C4-2B (cell line): ENCODE measurements around the gene NEK11.
A peak's percentile ranks its signal among the peaks of the same experiment; 100 is the strongest.

Source experiments
- H3K27ac ChIP-seq: fragments of 450-650 bp; 2 replicates; pipeline ENCODE4 v1.5.1; 2017
- ZFX ChIP-seq: fragments of 450-650 bp; IDR thresholded peaks from 2 replicates; pipeline ENCODE4 v1.6.1; 2017
- TF ChIP-seq, protein P1 (sequence below): fragments of 450-650 bp; conservative IDR thresholded peaks from 2 replicates; pipeline ENCODE4 v1.5.1; 2017; ENCODE audit warnings: mild to moderate bottlenecking

NEK11 gene

DNA sequence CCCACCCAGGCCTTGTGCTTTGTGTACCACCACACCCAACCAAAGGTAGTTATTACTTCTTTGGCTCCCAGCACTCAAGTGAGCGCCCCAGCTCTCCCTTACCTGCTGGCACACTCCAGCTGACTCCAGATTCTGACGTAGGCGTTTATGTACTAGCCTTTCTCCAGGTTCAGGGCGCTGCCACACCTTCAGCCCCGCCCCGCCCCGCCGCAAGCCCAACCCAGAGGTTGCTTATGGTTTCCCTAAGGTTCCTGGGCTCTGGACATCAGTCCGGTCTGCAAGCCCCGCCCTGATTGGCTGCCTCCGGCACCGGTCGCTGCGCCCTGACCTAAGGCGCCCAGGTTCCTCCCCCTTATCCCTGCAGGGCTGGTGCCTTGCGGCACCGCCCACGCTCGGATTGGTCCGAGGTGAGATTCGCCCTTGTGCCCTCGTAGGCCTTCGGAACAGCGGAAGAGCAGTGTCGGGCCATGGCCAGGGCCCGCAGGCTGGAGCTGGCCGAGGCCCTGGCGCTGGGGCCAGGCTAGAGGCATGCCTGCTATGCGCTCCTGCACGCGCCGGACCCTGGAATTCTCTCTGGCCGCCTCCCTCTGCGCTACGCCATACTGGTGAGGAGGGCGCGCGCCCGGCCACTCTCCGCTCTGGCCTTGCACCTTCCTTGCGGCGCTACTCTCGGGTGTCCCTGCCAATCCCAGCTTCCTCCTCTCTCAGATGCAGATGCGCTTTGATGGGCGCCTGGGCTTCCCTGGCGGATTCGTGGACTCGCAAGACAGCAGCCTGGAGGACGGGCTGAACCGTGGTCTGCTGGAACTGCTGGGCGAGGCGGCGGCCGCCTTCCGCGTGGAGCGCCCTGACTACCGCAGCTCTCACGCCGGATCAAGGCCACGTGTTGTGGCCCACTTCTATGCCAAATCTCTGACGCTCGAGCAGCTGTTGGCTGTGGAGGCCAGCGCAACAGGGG lies 335.1 kb downstream of the NEK11 start:
- TF ChIP-seq, protein P1, sequence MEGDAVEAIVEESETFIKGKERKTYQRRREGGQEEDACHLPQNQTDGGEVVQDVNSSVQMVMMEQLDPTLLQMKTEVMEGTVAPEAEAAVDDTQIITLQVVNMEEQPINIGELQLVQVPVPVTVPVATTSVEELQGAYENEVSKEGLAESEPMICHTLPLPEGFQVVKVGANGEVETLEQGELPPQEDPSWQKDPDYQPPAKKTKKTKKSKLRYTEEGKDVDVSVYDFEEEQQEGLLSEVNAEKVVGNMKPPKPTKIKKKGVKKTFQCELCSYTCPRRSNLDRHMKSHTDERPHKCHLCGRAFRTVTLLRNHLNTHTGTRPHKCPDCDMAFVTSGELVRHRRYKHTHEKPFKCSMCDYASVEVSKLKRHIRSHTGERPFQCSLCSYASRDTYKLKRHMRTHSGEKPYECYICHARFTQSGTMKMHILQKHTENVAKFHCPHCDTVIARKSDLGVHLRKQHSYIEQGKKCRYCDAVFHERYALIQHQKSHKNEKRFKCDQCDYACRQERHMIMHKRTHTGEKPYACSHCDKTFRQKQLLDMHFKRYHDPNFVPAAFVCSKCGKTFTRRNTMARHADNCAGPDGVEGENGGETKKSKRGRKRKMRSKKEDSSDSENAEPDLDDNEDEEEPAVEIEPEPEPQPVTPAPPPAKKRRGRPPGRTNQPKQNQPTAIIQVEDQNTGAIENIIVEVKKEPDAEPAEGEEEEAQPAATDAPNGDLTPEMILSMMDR, result no peak
- peak; percentile 98 for TF ChIP-seq ZFX
- H3K27ac ChIP-seq, result peak overlapping the region; percentile 94

DNA sequence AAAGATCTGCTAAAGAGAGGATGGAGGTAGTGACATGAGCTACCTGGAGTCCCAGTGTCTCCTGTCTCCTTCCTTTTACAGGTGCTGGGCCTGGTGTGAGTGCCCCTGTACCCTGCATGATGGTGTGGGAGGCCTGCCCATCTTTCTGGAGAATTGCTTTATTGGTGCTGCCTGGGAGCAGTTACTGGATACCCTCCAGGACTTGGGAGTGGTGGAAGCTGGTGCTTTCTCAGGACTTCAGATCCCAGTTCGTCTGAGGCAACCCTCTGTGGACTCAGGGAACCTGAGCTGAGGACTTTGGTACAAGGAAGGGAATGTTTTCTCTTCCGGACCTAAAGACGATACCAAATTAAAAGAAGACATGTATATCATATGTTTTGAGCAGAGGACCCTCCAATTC lies 336.6 kb downstream of the NEK11 start:
- H3K27ac ChIP-seq, result peak overlapping the region; percentile 94; the same call in 1 of the 2 replicates

DNA sequence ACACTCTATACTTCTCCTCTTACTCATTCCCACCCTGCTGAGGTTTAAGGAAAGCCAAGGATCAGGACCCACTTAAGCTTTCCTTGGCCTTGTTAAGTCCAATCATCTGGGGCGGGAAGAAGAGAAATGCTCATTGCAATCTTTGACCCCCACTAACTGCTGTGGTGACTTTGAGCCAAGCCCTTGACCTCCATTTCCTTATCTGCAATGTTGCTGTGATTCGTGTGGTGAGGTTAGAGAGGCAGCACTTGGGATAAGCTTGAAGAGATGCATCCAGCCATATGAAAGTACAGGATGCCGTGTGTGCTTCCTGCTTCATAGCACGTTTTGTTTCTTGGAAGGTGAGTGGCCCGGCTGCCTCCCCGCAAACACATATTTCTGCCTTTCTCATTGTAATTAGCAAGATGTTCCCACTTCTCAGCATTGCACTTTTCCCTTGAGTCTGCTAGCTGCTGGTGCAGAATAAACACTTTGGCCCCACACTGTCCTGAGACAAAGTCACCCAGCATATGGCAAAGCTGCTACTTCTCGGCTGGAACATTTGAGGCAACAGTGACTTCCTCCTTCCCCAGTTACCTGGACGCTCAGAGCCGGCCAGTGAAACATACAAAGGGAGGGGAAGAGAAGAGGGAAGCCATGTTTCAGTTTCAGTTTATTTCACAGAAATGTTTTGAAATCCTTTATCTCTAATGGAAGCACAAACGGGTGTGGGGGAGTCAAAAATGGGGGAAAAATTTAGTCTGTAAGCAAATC lies 344.4 kb downstream of the NEK11 start:
- TF ChIP-seq, protein P1, result no peak
- no peak for TF ChIP-seq ZFX
- H3K27ac ChIP-seq, result no peak overlapping the region

More for the DNA sequence above, 336.6 kb downstream of the NEK11 start:
- no peak for TF ChIP-seq ZFX
- TF ChIP-seq, protein P1, result no peak

DNA sequence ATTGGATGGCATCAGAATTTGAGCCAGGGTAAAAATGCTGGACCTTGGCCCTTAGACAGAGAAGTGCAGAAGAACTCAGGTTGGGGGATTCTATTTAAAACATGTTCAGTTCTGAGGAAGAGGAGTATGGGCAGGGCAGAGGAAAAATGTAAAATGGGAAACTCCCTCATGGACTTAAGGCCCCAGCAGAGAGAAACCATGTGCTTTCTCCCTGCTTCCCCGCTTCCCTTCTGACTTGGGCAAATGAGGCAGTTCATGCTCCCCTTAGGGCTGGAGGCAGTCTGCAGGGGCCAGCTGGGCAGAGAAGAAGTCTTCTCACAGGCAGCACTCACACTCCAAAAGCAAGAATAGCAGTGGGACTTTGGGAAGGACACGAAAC lies 345.0 kb downstream of the NEK11 start:
- TF ChIP-seq, protein P1, result no peak
- TF ChIP-seq ZFX, result no peak
- no peak overlapping the region for H3K27ac ChIP-seq

DNA sequence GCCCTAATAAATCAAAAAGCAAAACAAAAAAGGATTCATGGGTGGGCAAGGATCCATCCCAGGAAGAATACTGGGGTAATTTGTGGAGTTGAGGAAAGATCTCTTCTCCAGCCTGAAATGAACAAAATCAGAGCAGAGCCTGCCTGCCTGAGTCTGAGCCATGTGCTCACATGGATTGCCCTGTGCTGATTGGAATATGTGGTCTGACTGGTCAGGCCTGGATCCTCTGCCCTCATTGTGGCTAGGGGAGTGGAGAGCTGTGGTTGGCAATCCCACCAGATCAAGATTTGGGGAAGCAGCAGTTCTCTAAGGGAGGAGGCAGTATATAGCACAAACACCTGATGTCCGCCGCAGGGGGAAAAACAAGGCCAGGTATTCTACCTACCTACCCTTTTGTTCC lies 348.1 kb downstream of the NEK11 start:
- no peak for TF ChIP-seq ZFX
- TF ChIP-seq, protein P1, result no peak
- H3K27ac ChIP-seq, result no peak overlapping the region

DNA sequence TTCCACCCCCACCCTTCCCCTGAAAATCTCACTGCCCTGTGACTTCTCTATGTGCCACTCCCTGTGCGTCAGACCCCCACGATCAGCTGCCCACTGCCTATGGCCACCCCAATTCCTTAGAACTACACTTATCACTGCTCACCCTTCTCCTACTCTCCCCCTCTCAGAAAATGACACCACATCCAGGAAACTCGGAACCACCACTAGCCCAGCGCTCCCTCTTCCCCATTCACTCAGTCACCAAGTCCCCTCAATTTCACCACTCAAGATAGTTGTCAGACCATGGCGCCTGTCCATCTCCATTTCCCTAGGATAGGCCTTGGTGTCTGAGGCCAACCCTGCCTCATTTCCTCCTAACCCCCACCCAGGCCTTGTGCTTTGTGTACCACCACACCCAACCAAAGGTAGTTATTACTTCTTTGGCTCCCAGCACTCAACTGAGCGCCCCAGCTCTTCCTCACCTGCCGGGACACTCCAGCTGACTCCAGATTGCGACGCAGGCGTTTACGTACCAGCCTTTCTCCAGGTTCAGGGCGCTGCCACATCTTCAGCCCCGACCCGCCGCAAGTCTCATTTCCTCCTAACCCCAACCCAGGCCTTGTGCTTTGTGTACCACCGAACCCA lies 354.3 kb downstream of the NEK11 start:
- peak overlapping the region; percentile 95 for H3K27ac ChIP-seq

DNA sequence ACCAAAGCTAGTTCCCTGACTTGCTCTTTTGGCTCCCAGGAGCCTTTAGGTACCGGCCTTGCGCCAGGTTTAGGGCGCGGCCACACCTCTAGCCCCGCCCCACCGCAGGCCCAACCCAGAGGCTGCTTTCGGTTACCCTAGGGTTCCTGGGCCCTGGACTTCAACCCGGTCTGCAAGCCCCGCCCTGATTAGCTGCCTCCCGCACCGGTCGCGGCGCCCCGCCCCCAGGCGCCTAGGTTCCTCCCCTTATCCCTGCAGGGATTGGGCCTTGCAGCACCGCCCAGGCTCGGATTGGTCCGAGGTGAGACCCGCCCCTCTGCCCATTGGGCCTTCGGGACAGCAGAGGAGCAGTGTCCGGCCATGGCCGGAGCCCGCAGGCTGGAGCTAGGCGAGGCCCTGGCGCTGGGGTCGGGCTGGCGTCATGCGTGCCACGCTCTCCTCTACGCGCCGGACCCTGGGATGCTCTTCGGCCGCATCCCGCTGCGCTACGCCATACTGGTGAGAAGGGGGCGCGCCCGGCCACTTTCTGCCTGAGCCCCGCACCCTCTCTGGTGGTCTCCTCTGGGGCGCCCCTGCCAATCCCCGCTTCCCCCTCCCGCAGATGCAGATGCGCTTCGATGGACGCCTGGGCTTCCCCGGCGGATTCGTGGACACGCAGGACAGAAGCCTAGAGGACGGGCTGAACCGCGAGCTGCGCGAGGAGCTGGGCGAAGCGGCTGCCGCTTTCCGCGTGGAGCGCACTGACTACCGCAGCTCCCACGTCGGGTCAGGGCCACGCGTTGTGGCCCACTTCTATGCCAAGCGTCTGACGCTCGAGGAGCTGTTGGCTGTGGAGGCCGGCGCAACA lies 355.0 kb downstream of the NEK11 start, which contains the start of gene NUDT16:
NUDT16 (plus strand) TSS at position 330 of the 847 bp plus-strand sequence; CDS start at position 361, 31 bp downstream.
- TF ChIP-seq ZFX, result peak; percentile 32; the same call in 1 of the 2 replicates
- TF ChIP-seq, protein P1, result no peak; the same call in 1 of the 2 replicates
- peak within 1 kb of the TSS; percentile 95 for H3K27ac ChIP-seq
